ENCODE data around the gene PDLIM7. TPM values are rescaled to one million over a fixed set of nuclear protein-coding genes. Genes with fewer than 3 reads are reported as not detected.

Gene PDLIM7
- total and polyA plus RNA-seq, 2 of the 8 experiments (the other 6 are each of a cell fraction or from before 2014, with no cell fraction given): 67.3 to 94.2 TPM

DNA sequence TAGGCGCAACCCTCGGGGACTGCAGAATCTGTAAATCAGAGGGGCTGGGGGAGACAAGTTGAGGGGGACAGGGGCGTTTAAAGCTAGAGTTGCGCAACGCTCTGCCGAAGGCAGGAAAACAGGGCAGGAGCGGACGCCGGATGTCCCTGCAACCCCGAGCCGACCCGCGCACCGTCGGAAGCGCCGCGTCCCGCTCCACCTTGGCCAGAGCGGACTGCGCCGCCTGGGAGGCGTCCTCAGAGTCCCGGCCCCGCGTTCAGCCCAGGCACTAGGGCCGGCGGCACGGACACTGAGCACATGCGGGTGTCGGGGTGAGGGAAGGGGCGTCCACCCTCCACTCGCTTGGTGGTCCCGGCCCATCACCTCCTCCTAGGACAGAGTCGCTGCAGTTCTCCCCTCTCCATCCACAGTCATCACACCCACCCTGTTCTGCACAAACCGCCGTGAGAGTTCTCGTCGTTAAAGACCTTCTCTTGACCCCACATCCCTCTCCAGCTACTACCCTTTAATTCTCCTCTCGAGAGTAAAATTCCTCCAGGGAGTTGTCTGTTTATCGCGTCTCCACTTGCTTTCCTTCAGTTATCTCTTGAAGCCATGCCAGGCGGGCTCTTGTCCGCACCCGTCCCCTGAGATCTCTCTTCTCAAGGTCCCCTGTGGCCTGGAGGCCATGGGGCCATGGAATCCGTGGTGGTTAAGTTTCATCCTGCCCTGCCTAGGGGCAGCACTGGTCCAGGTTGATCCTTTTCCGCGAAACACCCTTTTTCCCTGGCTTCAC, 796 bp upstream of the PDLIM7 start (continued):
- TF ChIP-seq SUZ12 (IDR thresholded peaks at IDR 0.05; ENCODE audit: low read length) (no peak; the same call in 1 of the 2 replicates), TBP (IDR thresholded peaks at IDR 0.05; ENCODE audit: low read depth, low read length) (no peak), PHF8 (conservative IDR thresholded peaks at IDR 0.05; ENCODE audit: low read depth, low read length) (no peak), POU5F1 (IDR thresholded peaks at IDR 0.05; ENCODE audit: low read depth, low read length) (no peak), CEBPB (IDR thresholded peaks at IDR 0.05; ENCODE audit: low read depth, low read length) (peak; percentile 99), ZNF274 (IDR thresholded peaks at IDR 0.05; ENCODE audit: borderline replicate concordance, extremely low read depth, low read length) (no peak)

Measured in H1 (cell line).